ENCODE results near the gene GATA3.

The GATA3 gene

DNA sequence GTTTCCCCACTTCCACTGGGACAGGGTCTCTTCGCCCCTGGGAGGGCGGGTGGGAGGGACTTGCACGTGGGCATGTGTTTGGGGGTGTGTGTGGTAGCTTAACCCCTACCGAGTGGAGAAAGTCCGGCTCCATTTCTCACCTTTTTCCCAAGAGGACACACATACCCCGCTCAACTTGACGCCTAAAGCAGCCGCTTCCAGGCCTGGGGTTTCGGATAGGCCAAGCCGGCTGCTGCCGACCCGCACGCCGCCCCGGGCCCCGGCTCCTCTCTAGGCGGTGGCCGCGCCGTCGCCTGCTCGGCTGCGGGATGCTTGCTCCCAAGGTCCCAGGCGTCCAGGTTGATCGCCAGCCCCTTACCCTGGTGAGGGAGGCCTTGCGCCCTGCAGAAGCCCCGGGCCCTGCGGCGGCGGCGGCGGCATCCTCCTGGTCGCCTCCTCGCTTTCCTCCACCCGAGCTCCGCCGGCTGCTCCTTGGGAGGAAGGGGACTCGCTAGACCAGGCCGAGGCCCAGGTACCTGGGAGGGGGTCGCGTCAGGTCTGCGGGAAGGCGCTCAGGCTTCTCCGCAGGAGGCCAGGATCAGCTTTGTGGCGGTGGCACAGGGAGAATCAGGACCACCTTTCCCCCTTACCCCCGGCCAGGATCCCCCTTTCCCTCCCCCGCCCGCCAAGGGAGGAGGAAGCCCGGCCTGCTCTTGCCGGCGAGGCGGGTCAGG, 3.2 kb upstream of the GATA3 start:
- DNase-seq (ENCODE audit: low read depth), result no peak

DNA sequence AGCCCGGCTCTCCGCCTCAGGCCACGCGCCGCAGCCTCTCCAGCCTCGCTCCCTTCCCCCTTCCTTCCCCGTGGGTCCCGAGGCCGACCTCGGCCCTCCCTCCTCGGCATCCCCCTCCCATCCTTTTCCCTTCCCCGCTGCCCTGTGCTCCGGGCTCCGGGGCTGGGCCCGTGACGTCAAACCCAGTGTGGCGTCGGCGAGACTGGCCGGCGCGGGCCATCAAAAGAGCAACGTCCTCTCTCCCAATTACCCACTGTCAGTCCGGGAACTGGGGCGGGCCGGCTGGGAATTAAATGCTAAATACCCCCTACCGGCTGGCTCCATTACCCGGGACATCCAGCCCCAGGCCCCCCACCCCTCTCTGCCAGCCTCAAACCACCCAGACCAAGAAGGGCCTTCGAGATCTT, 2.6 kb upstream of the GATA3 start:
- no peak for DNase-seq (ENCODE audit: low read depth)

DNA sequence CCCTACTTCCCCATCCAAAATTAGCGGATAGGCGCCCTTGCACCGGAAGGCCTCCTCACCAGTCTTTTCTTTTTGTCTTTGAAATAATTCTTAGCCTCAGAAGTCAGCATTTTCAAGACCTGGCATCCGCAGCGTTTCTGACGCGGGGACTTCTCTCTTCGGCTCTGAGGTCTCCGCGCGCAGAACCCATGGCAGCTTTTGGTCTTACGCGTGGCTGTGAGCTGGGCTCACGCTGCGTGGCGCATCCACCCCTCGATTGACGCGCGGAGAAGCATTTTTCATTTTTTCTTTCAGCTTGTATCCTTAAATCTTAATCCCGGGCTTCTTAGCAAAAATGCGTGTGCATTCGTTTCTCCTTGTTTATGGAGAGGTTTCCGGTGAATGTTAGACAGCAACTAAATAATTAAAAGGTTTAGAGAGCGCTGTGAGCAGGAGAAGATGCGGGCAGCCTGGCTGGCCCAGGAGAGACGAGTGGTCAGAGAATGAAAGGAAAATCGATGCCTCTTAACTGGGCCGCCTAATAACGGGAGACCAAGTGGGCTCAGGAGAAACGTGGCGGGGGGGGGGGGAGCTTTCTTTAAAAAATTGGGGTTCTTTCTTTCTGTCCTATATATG, 2.0 kb upstream of the GATA3 start:
- no peak for DNase-seq (ENCODE audit: low read depth)

DNA sequence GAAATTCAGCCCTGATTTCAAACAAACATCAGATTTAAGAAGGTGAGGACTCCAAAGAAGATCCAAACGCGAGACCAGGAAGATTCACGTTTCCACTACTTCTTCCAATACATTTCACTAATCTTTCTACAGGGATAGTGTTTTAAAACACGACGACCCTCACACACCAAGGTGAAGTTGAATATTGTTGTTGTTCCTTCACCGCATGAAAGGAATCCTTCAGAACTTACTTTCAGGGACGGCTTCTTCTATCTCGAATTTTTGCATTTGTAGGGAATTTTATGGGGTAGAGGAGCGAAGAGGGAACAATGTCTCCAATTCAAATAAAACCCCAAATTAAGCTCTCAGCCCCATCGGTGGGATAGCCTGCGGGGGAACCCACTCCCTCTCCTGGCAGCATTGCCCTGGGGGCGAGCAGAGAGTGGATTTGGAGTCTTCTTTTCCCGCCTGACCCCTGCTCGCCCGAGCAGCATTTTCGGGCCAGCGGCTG, 1.5 kb upstream of the GATA3 start:
- DNase-seq (ENCODE audit: low read depth), result no peak

DNA sequence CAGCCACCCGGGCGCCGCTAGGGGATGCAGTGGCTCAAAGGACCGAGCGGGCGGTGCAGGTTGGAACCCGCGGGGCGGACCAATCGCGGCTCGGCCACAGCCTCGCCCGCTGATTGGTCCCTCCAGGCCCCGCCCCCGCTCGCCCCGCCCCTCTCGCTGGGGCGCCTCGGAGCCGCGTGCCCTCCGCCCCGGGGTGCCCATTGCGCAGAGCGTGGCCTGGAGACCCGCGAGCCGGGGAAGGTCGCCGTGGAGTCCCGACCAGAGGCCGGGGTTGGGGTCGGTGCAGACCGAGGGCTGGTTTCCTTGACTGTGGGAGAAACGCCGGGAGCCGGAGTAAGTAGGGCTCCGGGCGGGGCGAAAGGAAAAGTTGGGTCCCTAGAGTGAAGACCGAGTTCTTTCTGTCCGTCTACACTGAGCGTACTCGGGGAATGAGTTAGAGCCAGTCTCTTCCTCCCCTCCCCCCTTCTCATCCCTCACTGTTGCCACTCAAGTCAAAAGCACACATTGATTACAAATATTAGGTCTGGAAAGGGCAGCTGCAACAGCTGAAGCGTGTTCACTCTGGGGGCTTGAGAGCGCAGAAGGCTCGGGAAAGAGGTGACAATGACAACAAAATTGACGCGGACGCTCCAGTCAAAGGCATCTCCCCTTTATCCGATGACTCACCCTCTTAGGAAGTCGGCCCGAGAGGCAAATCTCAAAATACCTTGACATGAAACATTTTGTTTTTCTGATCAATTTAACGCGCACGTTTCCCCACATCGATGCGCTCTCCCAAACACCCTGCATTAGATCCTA, 843 bp upstream of the GATA3 start:
- DNase-seq (ENCODE audit: low read depth), result peak; percentile 32

DNA sequence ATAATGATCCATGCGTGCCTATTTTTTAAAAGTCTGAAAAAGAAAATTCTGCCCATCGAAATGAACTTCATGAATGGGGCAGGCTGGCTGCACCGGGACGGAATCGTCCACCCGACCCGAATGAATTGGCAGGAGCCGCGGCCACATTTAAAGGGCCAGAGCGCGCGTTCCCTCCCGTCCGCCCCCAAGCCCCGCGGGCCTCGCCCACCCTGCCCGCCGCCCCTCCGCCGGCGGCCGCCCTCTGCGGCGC, 319 bp upstream of the GATA3 start:
- no peak for DNase-seq (ENCODE audit: low read depth)

DNA sequence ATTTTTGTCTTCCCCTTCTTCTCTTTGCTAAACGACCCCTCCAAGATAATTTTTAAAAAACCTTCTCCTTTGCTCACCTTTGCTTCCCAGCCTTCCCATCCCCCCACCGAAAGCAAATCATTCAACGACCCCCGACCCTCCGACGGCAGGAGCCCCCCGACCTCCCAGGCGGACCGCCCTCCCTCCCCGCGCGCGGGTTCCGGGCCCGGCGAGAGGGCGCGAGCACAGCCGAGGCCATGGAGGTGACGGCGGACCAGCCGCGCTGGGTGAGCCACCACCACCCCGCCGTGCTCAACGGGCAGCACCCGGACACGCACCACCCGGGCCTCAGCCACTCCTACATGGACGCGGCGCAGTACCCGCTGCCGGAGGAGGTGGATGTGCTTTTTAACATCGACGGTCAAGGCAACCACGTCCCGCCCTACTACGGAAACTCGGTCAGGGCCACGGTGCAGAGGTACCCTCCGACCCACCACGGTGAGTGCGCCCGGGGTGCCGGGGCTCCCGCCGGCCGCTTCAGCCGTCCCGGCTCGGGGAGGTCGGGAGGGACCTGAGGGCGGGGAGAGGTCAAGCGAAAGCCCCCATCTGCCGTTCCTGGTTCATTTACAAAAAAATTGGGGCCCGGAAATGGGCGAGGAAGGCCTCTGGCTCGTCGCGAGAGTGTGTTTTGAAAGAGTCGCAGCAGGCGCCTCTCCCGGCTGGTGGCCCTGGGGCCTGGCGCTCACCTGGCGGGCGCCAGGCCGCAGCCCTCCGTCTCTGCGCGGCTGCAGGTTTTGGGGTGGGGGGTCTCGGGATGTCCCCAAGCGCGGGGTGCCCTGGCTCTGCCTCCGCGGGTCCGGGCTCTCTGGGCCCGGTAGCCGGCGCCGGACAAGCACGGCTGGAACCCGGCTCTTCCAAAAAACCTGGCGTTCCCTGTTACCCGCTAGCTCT, 1.2 kb downstream of the GATA3 start:
- no peak for DNase-seq (ENCODE audit: low read depth)

DNA sequence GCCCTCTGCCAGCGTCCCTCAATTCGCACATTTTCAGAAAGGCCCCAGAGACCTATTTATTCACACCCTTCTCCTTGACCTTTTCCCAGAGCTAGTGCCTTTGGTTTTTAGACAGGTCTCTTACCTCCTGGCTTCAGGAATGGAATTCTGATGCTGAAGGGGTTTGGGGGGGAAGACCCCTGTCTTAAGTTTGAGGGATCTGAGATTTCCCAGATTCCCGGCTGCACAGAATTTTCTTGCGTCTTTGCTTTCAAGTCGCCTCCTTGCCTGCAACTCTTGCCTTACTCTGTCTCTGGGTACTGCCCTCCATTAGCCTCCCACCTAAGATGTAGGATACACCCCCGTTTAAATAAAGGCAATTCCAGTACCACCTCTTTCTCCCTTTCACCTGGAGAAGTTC, 1.9 kb downstream of the GATA3 start:
- DNase-seq (ENCODE audit: low read depth), result no peak

DNA sequence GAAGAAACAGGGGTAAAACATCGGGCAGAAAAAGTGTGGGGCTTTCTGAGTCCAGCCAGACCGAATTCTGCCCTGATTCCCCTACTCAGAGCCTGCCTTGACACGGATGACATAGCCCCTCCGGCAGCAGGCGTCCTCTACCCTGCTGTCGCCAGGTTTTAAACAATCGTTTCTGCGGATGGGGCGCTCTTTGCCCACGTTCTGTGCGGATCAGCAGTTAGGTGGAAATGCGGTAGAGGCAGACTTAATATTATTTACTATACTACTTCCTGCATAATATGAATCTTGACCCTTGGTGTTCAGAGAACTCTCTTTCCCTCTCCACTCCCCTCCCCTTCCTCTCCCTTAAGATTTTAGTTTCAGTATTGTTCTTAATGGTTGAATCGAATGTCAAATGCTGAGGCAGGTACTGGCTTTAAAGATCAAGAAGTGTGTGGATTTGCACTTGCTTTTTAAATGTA, 2.4 kb downstream of the GATA3 start:
- DNase-seq (ENCODE audit: low read depth), result no peak

DNA sequence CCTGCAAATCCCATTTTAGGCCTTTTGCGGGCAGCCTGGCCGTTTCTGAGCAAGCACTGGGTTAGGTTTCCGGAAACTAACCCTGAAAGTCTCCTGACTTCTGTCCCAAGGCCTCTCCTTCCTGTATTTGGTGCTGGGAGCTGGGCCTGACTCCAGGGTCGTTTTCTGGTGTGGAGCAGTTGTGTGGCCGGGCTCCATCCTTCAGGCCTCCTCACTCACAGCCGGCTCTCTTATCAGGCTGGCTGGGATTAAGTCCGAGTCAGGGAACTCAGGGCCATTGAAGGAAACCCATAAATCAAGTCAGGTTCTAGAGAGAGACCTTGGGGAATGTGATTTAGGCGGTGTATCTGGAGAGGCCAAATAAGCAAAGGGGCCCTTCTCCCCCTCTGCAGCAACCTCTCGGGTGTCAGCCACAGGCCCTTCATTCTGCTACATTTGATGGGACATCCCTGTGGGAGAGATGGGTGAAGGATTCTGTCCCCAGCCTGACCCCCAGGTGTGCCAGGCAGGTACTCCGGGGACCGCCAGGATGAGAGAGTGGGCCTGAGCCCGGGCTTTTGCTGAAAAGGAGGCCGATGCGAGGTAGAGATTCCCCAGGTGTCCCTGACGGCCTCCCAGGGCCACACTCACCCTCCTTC, 3.3 kb downstream of the GATA3 start:
- DNase-seq (ENCODE audit: low read depth), result no peak

DNA sequence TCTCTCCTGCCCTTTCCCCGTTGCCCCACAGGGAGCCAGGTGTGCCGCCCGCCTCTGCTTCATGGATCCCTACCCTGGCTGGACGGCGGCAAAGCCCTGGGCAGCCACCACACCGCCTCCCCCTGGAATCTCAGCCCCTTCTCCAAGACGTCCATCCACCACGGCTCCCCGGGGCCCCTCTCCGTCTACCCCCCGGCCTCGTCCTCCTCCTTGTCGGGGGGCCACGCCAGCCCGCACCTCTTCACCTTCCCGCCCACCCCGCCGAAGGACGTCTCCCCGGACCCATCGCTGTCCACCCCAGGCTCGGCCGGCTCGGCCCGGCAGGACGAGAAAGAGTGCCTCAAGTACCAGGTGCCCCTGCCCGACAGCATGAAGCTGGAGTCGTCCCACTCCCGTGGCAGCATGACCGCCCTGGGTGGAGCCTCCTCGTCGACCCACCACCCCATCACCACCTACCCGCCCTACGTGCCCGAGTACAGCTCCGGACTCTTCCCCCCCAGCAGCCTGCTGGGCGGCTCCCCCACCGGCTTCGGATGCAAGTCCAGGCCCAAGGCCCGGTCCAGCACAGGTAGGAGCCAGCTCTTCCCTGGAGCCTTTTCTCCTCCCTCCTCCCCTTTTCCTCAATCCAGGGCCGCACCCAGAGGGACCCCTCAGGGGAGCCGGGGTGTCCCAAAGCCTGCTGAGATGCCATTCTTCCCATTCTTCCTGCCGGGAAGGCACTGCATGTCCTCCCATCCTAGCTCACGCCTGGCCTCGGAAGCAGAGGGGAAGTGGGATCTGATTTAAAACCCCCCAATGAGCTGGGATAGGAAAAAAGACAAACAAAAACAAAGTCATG, 4.0 kb downstream of the GATA3 start:
- no peak for DNase-seq (ENCODE audit: low read depth)

DNA sequence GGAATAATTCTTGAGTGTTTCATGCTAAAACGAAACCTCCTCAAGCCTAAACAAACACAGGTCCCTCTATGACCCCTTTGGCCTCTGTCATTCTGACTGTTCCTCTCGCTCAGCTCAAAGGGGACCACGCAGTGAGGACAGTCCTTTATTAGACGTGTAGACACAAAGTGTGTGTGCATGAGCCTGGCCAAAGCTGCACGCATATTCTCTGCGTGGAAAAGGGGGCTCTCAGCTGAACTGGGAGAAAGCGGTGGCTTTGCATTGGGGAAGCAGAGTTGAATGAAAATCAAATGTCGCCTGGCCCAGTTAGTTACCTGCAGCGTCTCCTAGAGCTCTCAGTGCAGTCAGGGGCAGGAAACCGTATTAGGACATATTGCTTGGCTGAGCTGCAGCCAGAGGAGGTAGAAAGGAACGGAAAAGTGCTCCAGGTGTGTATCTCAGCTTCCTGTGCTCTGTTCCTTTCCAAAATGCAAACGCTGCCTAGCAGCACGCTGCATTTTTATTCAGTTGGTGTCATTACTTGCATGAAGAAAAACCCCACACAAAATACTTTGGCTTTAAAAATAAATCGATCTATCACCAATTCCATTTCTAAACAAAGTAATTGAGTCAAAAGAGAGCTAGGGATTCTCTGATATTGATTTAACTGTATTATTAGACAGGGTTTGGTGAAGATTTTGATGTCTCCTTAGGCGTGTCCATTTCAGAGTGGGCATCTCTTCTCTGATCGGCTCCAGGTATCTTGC, 4.9 kb downstream of the GATA3 start:
- no peak for DNase-seq (ENCODE audit: low read depth)

DNA sequence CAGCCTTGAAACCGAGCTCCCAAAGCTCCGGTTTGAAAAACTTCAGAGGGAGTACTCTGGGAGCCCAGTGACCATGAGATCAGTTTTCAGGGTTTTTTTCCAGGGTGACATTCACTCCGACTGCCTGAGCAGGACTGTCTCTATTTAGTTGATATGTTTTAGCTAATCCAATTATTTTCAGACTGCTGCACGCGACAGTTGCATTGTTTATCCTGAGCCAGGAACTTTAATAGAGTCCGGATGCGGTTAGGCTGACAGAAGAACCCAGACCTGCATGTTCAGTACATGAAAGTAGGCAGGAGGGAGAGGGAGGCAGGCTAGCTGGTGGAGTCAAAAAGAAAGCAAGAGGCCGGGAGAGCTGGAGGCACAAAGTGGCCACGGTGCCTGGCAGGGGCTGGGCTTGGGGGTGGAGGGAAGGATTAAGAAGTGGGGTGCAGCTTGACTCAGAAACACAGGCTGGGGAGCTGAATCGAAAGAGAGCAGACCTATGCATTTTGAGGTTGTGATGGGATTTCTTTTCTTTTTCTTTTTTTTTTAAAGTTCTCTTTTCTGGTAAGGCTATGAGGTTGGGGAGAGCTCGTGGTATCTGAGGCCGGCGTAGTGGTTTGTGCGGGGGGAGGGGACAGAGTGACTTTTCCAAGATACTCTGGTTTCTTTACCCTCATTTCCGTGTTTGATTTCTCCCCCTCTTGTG, 5.7 kb downstream of the GATA3 start:
- DNase-seq (ENCODE audit: low read depth), result no peak

DNA sequence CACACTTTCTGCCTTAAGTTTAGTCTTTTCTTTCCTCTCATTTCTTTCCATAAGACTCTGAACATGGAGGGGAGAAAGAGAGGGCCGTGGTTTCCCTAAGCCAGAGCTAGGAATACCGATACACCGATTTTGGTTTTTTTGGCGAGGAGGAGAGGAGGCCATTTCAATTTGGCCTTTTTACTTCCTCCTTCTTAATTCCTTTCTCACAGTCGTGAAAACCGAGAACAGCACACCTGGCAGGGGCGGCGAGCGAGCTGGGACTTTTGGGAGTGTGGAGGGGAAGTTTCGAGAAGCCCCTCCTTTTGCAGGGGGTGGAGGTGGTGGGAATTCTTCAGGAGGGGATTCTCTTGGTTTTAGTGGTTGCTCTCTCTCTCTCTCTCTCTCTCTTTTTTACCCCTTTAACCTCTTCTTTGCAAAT, 6.2 kb downstream of the GATA3 start:
- no peak for DNase-seq (ENCODE audit: low read depth)

DNA sequence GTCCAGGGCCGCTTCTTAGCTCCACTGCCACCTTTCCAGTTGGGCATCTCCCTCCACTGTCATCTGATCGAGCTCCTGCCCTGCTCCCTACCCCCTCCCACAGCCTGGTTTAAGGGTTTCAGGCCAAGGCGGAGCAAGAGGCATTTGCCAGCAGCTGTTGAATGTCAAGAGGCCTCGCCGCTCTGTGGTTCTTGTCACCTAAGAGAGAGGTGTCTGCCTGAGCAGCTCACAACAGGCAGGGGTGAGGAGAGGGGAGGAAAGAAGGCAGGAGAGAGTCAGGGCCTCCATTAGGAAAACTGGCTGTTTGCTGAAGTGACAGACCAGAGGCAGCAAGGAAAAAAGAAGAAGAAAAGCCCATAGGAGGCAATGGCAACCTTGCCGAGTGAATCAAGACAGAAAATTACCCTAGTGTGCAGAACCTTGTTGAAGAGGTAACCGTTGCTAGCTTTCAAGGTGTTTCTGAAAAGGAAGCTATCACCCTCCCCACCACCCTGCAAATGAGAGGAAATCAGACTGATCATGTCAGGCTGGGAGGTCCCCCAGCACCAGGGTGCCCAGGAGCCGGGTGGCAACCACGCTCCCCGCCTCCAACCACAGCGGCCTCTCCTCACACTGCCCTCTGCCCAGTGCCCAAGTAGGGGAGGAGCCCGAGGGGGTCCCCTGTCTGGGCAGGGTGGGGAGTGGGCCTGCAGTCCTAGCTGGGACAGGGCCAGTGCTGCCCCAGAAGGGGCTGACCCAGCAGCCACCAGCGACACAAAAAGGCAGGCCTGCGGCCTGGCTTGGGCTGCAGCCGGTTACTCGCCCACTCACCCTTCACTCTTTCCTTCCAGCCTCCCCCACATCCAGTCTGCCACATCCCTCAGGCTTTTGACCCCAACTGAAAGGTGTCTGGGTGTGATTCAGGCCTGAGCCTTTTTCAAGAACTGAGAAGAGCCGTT, 7.1 kb downstream of the GATA3 start:
- no peak for DNase-seq (ENCODE audit: low read depth)

DNA sequence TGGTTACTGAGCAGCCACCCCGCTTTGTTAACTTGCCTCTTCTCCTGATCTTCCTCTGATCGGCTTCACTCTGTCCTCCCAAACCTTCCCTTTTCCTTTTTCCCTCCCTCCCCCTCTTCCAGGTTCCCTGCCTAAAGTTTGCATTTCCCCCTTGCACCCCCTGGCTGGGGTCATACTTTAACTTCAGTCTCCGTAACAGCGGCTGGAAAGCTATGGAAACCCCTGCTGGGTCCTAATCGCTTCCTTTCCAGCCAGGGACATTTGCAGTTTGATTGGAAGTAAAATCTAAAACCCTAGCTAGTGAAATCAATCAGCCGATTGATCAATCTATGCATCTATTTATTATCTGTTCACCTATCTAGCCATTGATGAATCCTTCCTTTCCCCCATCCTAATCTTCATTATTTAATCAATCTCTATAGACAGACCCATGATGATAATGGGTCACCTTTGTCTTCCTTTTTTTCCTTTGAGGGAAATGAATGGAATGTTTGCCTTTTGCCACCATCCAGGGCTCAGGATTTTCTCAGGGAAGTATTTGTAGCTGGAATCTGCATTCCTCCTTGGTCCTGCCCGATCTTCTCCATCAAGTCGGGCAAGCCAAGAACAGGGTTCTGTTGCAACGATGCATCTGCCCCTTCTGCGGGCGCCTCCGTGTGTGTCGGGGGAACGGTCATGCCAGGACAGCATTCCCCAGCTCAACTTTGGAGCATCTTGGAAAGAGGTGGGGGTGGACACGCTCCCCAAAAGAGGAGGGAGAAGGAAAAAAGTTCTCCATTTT, 8.8 kb downstream of the GATA3 start:
- DNase-seq (ENCODE audit: low read depth), result no peak

DNA sequence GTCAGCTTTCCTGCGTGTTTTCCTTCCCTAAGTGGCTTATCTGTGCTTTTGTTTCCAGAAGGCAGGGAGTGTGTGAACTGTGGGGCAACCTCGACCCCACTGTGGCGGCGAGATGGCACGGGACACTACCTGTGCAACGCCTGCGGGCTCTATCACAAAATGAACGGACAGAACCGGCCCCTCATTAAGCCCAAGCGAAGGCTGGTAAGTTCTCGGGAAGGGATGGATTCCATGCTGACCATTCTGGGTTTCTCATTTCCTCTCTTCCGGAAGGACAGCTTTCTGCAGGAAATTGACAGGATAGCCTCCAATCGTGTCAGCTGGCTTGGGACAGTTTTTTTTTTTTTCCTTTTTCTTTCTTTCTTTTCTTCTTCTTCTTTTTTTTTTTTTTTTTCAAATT, 9.4 kb downstream of the GATA3 start:
- DNase-seq (ENCODE audit: low read depth), result no peak
